ENCODE results near the gene PTPRN2. TPM values are rescaled to one million over a fixed set of nuclear protein-coding genes. Genes with fewer than 3 reads are reported as not detected.
A peak's percentile ranks its signal among the peaks of the same experiment; 100 is the strongest.

PTPRN2 gene
- total and polyA plus RNA-seq, 2 of the 13 experiments (the other 11 are each of a cell fraction or from before 2014, with no cell fraction given) = 2.5 to 24.2 TPM

GRCh38 chr7:157661611-157661975 is 926.0 kb downstream of the PTPRN2 start:
- H3K4me3 ChIP-seq (replicated peaks in 1 of 3; ENCODE audit: insufficient read depth in 1 of 3, low read depth in 2 of 3, low read length in 3 of 3) = no peak overlapping the region
- H3K4me1 ChIP-seq (ENCODE audit: insufficient read depth, low read length) = no peaks in the 10 kb centered on the region
- ATAC-seq (peak; percentile 15; the same call in 1 of the 3 replicates), FAIRE-seq (no peak), DNase-seq (ENCODE audit: low spot score) (no peak)
- POLR2A ChIA-PET = no interaction called here
- peaks cover 0 to 19% of the 10 kb centered on the region in 2 experiments; a peak in 3 of 5 replicates for H3K27me3 ChIP-seq (ENCODE audit: control insufficient read depth in 1 of 2, insufficient read depth in 2 of 2, low read length in 2 of 2)
- no TSS peak for BruUV-seq (replicated peaks)
- 54% methylated on average over 8 of the region's 11 CpGs for WGBS (ENCODE audit: low lambda C conversion rate)
- CTCF ChIA-PET (ENCODE audit: low intra/inter-chr PET ratio, low total read pairs) = no interaction called here
- H3K4me2 ChIP-seq (ENCODE audit: low read depth, low read length) = no peak overlapping the region
- H3K9ac ChIP-seq (ENCODE audit: insufficient read depth, low read depth, low read length) = no peak overlapping the region
- H4K20me1 ChIP-seq (ENCODE audit: insufficient read depth, low read length) = peaks cover 14% of the 10 kb centered on the region; the same call in 1 of the 2 replicates
- no peaks in the 10 kb centered on the region for H3K9me3 ChIP-seq (ENCODE audit: low read length)
- H3K27ac ChIP-seq (ENCODE audit: extremely low read length, insufficient read depth, low read length) = no peak overlapping the region
- H3K36me3 ChIP-seq (replicated peaks in 1 of 2; ENCODE audit: control insufficient read depth in 1 of 2, insufficient read depth in 2 of 2, low read length in 2 of 2) = no peaks in the 10 kb centered on the region
- intact Hi-C loops (cut with micrococcal nuclease; ENCODE audit: unreplicated experiment) (no loop called here), in situ Hi-C loops (cut with HindIII; ENCODE audit: extremely low pct_ligation_motif_present, low pct_unique_long_range_greater_than_20kb) (no loop called here)
- no peak for TF ChIP-seq FOXK2 (IDR thresholded peaks at IDR 0.05)
- no peaks in the 10 kb centered on the region for H3K79me2 ChIP-seq (ENCODE audit: insufficient read depth, low read length)
- H2AFZ ChIP-seq (ENCODE audit: low read length) = no peak overlapping the region

- intact Hi-C loops (cut with micrococcal nuclease; ENCODE audit: unreplicated experiment) (no loop called here), in situ Hi-C loops (cut with HindIII; ENCODE audit: extremely low pct_ligation_motif_present, low pct_unique_long_range_greater_than_20kb) (no loop called here)
- Histone ChIP-seq H2AFZ (ENCODE audit: low read length) (no peak overlapping the region), H3K79me2 (ENCODE audit: insufficient read depth, low read length) (no peaks in the 10 kb centered on the region), H4K20me1 (ENCODE audit: insufficient read depth, low read length) (peaks cover 14% of the 10 kb centered on the region; the same call in 1 of the 2 replicates), H3K9ac (ENCODE audit: insufficient read depth, low read depth, low read length) (no peak overlapping the region), H3K4me2 (ENCODE audit: low read depth, low read length) (no peak overlapping the region), H3K36me3 (replicated peaks in 1 of 2; ENCODE audit: control insufficient read depth in 1 of 2, insufficient read depth in 2 of 2, low read length in 2 of 2) (no peaks in the 10 kb centered on the region), H3K4me1 (ENCODE audit: insufficient read depth, low read length) (no peaks in the 10 kb centered on the region), H3K9me3 (ENCODE audit: low read length) (no peaks in the 10 kb centered on the region), H3K27me3 (ENCODE audit: control insufficient read depth in 1 of 2, insufficient read depth in 2 of 2, low read length in 2 of 2) (peaks cover 0 to 17% of the 10 kb centered on the region in 2 experiments; a peak in 3 of 5 replicates), H3K4me3 (replicated peaks in 1 of 3; ENCODE audit: insufficient read depth in 1 of 3, low read depth in 2 of 3, low read length in 3 of 3) (no peak overlapping the region), H3K27ac (ENCODE audit: extremely low read length, insufficient read depth, low read length) (no peak overlapping the region)
- ChIA-PET CTCF (ENCODE audit: low intra/inter-chr PET ratio, low total read pairs) (no interaction called here), POLR2A (no interaction called here)
- FAIRE-seq = no peak
- ATAC-seq = no peak; the same call in 2 of the 3 replicates
- DNase-seq (ENCODE audit: low spot score) = no peak
- WGBS (ENCODE audit: low lambda C conversion rate) = 60% methylated on average over 27 of the region's 43 CpGs
- BruUV-seq (replicated peaks) = no TSS peak
- no peak for TF ChIP-seq BRD4 (CRISPR knock-in tag; IDR thresholded peaks at IDR 0.05)
- TF ChIP-seq ZFP37 (CRISPR knock-in tag; IDR thresholded peaks at IDR 0.05; ENCODE audit: borderline replicate concordance) = no peak
- TF ChIP-seq ZNF20 (CRISPR knock-in tag; IDR thresholded peaks at IDR 0.05) = no peak
- no peak for TF ChIP-seq UBTF (CRISPR knock-in tag; IDR thresholded peaks at IDR 0.05)
- TF ChIP-seq ZNF281 (CRISPR knock-in tag; IDR thresholded peaks at IDR 0.05; ENCODE audit: borderline replicate concordance) = no peak
- no peak for TF ChIP-seq BRF2 (CRISPR knock-in tag; IDR thresholded peaks at IDR 0.05)
- TF ChIP-seq FOXO1 (CRISPR knock-in tag; IDR thresholded peaks at IDR 0.05) = no peak
- TF ChIP-seq ZNF704 (CRISPR knock-in tag; IDR thresholded peaks at IDR 0.05; ENCODE audit: borderline replicate concordance) = no peak
- no peak for TF ChIP-seq SALL1 (CRISPR knock-in tag; IDR thresholded peaks at IDR 0.05)
- TF ChIP-seq MLLT10 (CRISPR knock-in tag; IDR thresholded peaks at IDR 0.05) = no peak
Observed at GRCh38 chr7:157660971-157661610, 926.5 kb downstream of the PTPRN2 start.
